ENCODE results near the gene ELMOD3. TPM values are rescaled to one million over a fixed set of nuclear protein-coding genes. Genes with fewer than 3 reads are reported as not detected.
"Not testable (repeated sequence)": the region's sequence is repeated elsewhere in the genome, so short reads cannot be mapped to it uniquely, and the experiment has no call there.

The ELMOD3 gene
- total RNA-seq, 2 donors from 2014 or later = 21.4 to 38.7 TPM

- ATAC-seq (ENCODE audit: insufficient number of reproducible peaks, low FRiP score, low read depth) (no peak), DNase-seq (ENCODE audit: low spot score) (no peak)
- Histone ChIP-seq H3K4me1 (ENCODE audit: control insufficient read depth in 1 of 2, low read depth in 2 of 2) (peaks cover 3 to 30% of the 10 kb centered on the region in 2 donors), H3K27me3 (replicated peaks; ENCODE audit: insufficient read depth) (no peaks in the 10 kb centered on the region), H3K4me3 (peak within 1 kb of the TSS; percentile 57), H3K9me3 (no peaks in the 10 kb centered on the region), H3K36me3 (no peaks in the 10 kb centered on the region), H3K27ac (no peak within 1 kb of the TSS)
- TF ChIP-seq CTCF (IDR thresholded peaks at IDR 0.05) = no peak
Measured at GRCh38 chr2:85409845-85410583, 55.4 kb downstream of the ELMOD3 start, which contains the start of gene CAPG. Gene CAPG, minus strand, starts transcription at chr2:85410366. Its CDS starts 8,221 bp downstream, at chr2:85402145.

GRCh38 chr2:85410584-85411404 is 56.2 kb downstream of the ELMOD3 start:
- Histone ChIP-seq H3K36me3 (no peaks in the 10 kb centered on the region), H3K27ac (no peak overlapping the region), H3K9me3 (no peaks in the 10 kb centered on the region), H3K4me1 (ENCODE audit: control insufficient read depth in 1 of 2, low read depth in 2 of 2) (peaks cover 3 to 30% of the 10 kb centered on the region in 2 donors), H3K4me3 (peak overlapping the region; percentile 57), H3K27me3 (replicated peaks; ENCODE audit: insufficient read depth) (no peaks in the 10 kb centered on the region)
- TF ChIP-seq CTCF (IDR thresholded peaks at IDR 0.05) = no peak
- DNase-seq (ENCODE audit: low spot score) (no peak), ATAC-seq (ENCODE audit: insufficient number of reproducible peaks, low FRiP score, low read depth) (no peak)

- Histone ChIP-seq H3K4me3 (no peak overlapping the region), H3K9me3 (no peaks in the 10 kb centered on the region), H3K27ac (no peak overlapping the region), H3K4me1 (ENCODE audit: control insufficient read depth in 1 of 2, low read depth in 2 of 2) (peaks cover 3 to 30% of the 10 kb centered on the region in 2 donors), H3K27me3 (replicated peaks; ENCODE audit: insufficient read depth) (no peaks in the 10 kb centered on the region), H3K36me3 (no peaks in the 10 kb centered on the region)
- no peak for TF ChIP-seq CTCF (IDR thresholded peaks at IDR 0.05)
- no peak for ATAC-seq (ENCODE audit: insufficient number of reproducible peaks, low FRiP score, low read depth)
- DNase-seq (ENCODE audit: low spot score) = no peak
Measured at GRCh38 chr2:85411405-85411748, 56.8 kb downstream of the ELMOD3 start.

- ATAC-seq (ENCODE audit: insufficient number of reproducible peaks, low FRiP score, low read depth) = no peak
- no peak for DNase-seq (ENCODE audit: low spot score)
- Histone ChIP-seq H3K9me3 (no peaks in the 10 kb centered on the region), H3K4me1 (ENCODE audit: control insufficient read depth in 1 of 2, low read depth in 2 of 2) (peaks cover 3 to 24% of the 10 kb centered on the region in 2 donors), H3K27me3 (replicated peaks; ENCODE audit: insufficient read depth) (no peaks in the 10 kb centered on the region), H3K36me3 (no peaks in the 10 kb centered on the region), H3K27ac (no peak overlapping the region), H3K4me3 (peak overlapping the region; percentile 76)
- no peak for TF ChIP-seq CTCF (IDR thresholded peaks at IDR 0.05)
Measured at GRCh38 chr2:85413592-85414420, 59.2 kb downstream of the ELMOD3 start.

- ATAC-seq (ENCODE audit: insufficient number of reproducible peaks, low FRiP score, low read depth); H3K27ac ChIP-seq; H3K27me3 ChIP-seq (replicated peaks; ENCODE audit: insufficient read depth); DNase-seq (ENCODE audit: low spot score); H3K9me3 ChIP-seq; H3K36me3 ChIP-seq: not testable (repeated sequence)
- peak overlapping the region; percentile 76 for H3K4me3 ChIP-seq
- peaks cover 7 to 25% of the 10 kb centered on the region in 2 donors for H3K4me1 ChIP-seq (ENCODE audit: control insufficient read depth in 1 of 2, low read depth in 2 of 2)
Measured at GRCh38 chr2:85414421-85414759, 59.8 kb downstream of the ELMOD3 start.

All from thoracic aorta (tissue), 2 donors.